H1 (cell line): ENCODE results near the gene GRM4. TPM values are rescaled to one million over a fixed set of nuclear protein-coding genes. Genes with fewer than 3 reads are reported as not detected.

Experiments used
- CTCF ChIA-PET: fragments of 300-600 bp; sonication (Branson Sonifier 250); formaldehyde crosslinking; loops from one replicate; lab custom pipeline; 2021; ENCODE audit not compliant: partially characterized antibody; lab: Charles Lee
- POLR2A ChIA-PET: fragments of 300-600 bp; sonication (Branson Sonifier 250); formaldehyde crosslinking; loops from one replicate; lab custom pipeline; 2021; ENCODE audit warnings: inconsistent platforms; ENCODE audit not compliant: partially characterized antibody; lab: Charles Lee
- DNase-seq, 2 experiments: peaks; one replicate each; pipeline versions ENCODE4 v3.0.0 to v3.0.0-alpha.2; 2010 to 2022; ENCODE audit warnings: low spot score in 2 of 2, low read depth in 1 of 2, mixed read lengths in 1 of 2
- FAIRE-seq: peaks from 2 replicates; lab custom pipeline; 2011; peaks lifted over from hg19 to GRCh38; lab: Jason Lieb, UNC
- H2AFZ ChIP-seq: 2 replicates; pipeline ENCODE4 v1.8.1; 2012; ENCODE audit warnings: low read length, inconsistent platforms
- H2AK5ac ChIP-seq: 2 replicates; pipeline ENCODE4 v1.6.1; 2013; ENCODE audit warnings: low read depth, low read length
- H2BK120ac ChIP-seq: replicated peaks from 2 replicates; pipeline ENCODE3; 2013; ENCODE audit warnings: low read depth, low read length, inconsistent platforms
- H2BK12ac ChIP-seq: 2 replicates; pipeline ENCODE4 v1.6.1; 2013; ENCODE audit warnings: low read depth, low read length
- H2BK15ac ChIP-seq: 2 replicates; pipeline ENCODE4 v1.6.1; 2013; ENCODE audit warnings: low read length
- H2BK20ac ChIP-seq: 2 replicates; pipeline ENCODE4 v1.6.1; 2013; ENCODE audit warnings: low read length
- H2BK5ac ChIP-seq: 2 replicates; pipeline ENCODE4 v1.6.1; 2013; ENCODE audit warnings: low read depth, low read length
- H3K14ac ChIP-seq: 2 replicates; pipeline ENCODE4 v1.6.1; 2013; ENCODE audit warnings: inconsistent platforms; ENCODE audit not compliant: insufficient read length
- H3K18ac ChIP-seq: 2 replicates; pipeline ENCODE4 v1.6.1; 2013; ENCODE audit warnings: low read length; ENCODE audit errors: extremely low read depth
- H3K23ac ChIP-seq: 2 replicates; pipeline ENCODE4 v1.6.1; 2013; ENCODE audit warnings: inconsistent platforms; ENCODE audit not compliant: insufficient read length
- H3K23me2 ChIP-seq: 2 replicates; pipeline ENCODE4 v1.6.1; 2013; ENCODE audit warnings: low read depth, low read length
- H3K27ac ChIP-seq: 2 replicates; pipeline ENCODE4 v1.6.1; 2011; ENCODE audit warnings: low read depth, low read length, inconsistent platforms
- H3K27me3 ChIP-seq, 4 experiments: replicated peaks in 1 of 4; 1 replicate in 1 of 4; 2 replicates in 3 of 4; pipeline versions ENCODE4 v1.6.1 to v1.8.1; 2011 to 2013; ENCODE audit warnings: low read length in 3 of 4, mild to moderate bottlenecking in 3 of 4, inconsistent platforms in 2 of 4, mixed read lengths in 2 of 4, moderate library complexity in 1 of 4; ENCODE audit not compliant: control insufficient read depth in 3 of 4, insufficient read depth in 3 of 4; ENCODE audit errors: extremely low read depth in 1 of 4
- H3K36me3 ChIP-seq, 4 experiments: 2 replicates each; pipeline versions ENCODE4 v1.6.1 to v1.8.1; 2011 to 2013; ENCODE audit warnings: mild to moderate bottlenecking in 4 of 4, low read length in 3 of 4, moderate library complexity in 2 of 4, control low read depth in 1 of 4, inconsistent platforms in 1 of 4; ENCODE audit not compliant: insufficient read depth in 4 of 4, control insufficient read depth in 2 of 4
- H3K4ac ChIP-seq: replicated peaks from 2 replicates; pipeline ENCODE3; 2013; ENCODE audit warnings: low read length, low read depth, mixed read lengths, inconsistent platforms; ENCODE audit not compliant: insufficient read length
- H3K4me1 ChIP-seq, 4 experiments: replicated peaks in 1 of 4; 1 replicate in 1 of 4; 2 replicates in 3 of 4; pipeline versions ENCODE4 v1.6.1 to v1.8.1; 2011 to 2013; ENCODE audit warnings: low read length in 3 of 4, inconsistent platforms in 2 of 4, mixed read lengths in 1 of 4; ENCODE audit not compliant: insufficient read depth in 4 of 4, control insufficient read depth in 3 of 4
- H3K4me2 ChIP-seq, 2 experiments: 2 replicates each; pipeline versions ENCODE4 v1.6.1 to v1.8.1; 2011 to 2013; ENCODE audit warnings: low read depth in 2 of 2, low read length in 2 of 2, control low read depth in 1 of 2, inconsistent platforms in 1 of 2, mild to moderate bottlenecking in 1 of 2; ENCODE audit not compliant: insufficient read depth in 1 of 2
- H3K4me3 ChIP-seq, 4 experiments: fragments of 200-600, 300-600 bp in 1 of 4; sonication (generic), shearing (Covaris generic), sonication (Bioruptor Twin) in 1 of 4; 2 replicates each; pipeline versions ENCODE4 v1.5.1 to v1.8.1; 2011 to 2016; ENCODE audit warnings: low read length in 4 of 4, low read depth in 3 of 4, control low read depth in 2 of 4, inconsistent platforms in 2 of 4, mild to moderate bottlenecking in 2 of 4, mixed read lengths in 1 of 4, moderate library complexity in 1 of 4; ENCODE audit not compliant: insufficient read depth in 2 of 4; ENCODE audit errors: extremely low read depth in 1 of 4
- H3K56ac ChIP-seq: replicated peaks from 2 replicates; pipeline ENCODE3; 2013; ENCODE audit warnings: low read depth, mild to moderate bottlenecking, mixed read lengths, low read length, inconsistent platforms; ENCODE audit not compliant: insufficient read length
- H3K79me1 ChIP-seq: 2 replicates; pipeline ENCODE4 v1.6.1; 2013; ENCODE audit warnings: low read depth, low read length, control low read depth
- H3K79me2 ChIP-seq, 2 experiments: 2 replicates each; pipeline versions ENCODE4 v1.6.1 to v1.8.1; 2012 to 2013; ENCODE audit warnings: low read length in 2 of 2, mild to moderate bottlenecking in 2 of 2, inconsistent platforms in 1 of 2; ENCODE audit not compliant: insufficient read depth in 2 of 2, control insufficient read depth in 1 of 2
- H3K9ac ChIP-seq, 4 experiments: replicated peaks in 1 of 4; 1 replicate in 1 of 4; 2 replicates in 3 of 4; pipeline versions ENCODE4 v1.6.1 to v1.8.1; 2011 to 2013; ENCODE audit warnings: low read depth in 3 of 4, low read length in 3 of 4, control low read depth in 2 of 4, mild to moderate bottlenecking in 2 of 4, moderate library complexity in 2 of 4, inconsistent platforms in 1 of 4; ENCODE audit errors: extremely low read depth in 1 of 4
- H3K9me3 ChIP-seq, 2 experiments: 2 replicates each; pipeline versions ENCODE4 v1.6.1 to v1.8.1; 2012 to 2013; ENCODE audit warnings: mild to moderate bottlenecking in 2 of 2, moderate library complexity in 2 of 2, control low read depth in 1 of 2, inconsistent platforms in 1 of 2, low read depth in 1 of 2, low read length in 1 of 2, mixed read lengths in 1 of 2; ENCODE audit not compliant: insufficient read depth in 2 of 2
- H4K20me1 ChIP-seq, 2 experiments: replicated peaks in 1 of 2; 2 replicates each; pipeline versions ENCODE3 to v1.8.1; 2011 to 2013; ENCODE audit warnings: inconsistent platforms in 2 of 2, low read length in 2 of 2, mild to moderate bottlenecking in 1 of 2; ENCODE audit not compliant: insufficient read depth in 2 of 2, control insufficient read depth in 1 of 2
- H4K5ac ChIP-seq: 2 replicates; pipeline ENCODE4 v1.6.1; 2013; ENCODE audit warnings: low read length, low read depth, mixed read lengths, inconsistent platforms; ENCODE audit not compliant: insufficient read length
- H4K8ac ChIP-seq: 2 replicates; pipeline ENCODE4 v1.8.0; 2013; ENCODE audit warnings: mild to moderate bottlenecking, moderate library complexity, low read length, inconsistent platforms; ENCODE audit not compliant: insufficient read depth; ENCODE audit errors: extremely low read depth
- H4K91ac ChIP-seq: replicated peaks from 2 replicates; pipeline ENCODE3; 2013; ENCODE audit warnings: low read length, mixed read lengths, inconsistent platforms; ENCODE audit not compliant: insufficient read length
- ASH2L ChIP-seq: fragments of 200-600, 300-600 bp; sonication (generic); IDR thresholded peaks from one replicate; pipeline ENCODE4 v1.7.1; 2017; ENCODE audit warnings: low read length
- BCL11A ChIP-seq, 2 experiments: IDR thresholded peaks; one replicate each; pipeline ENCODE4 v1.6.1; 2011; ENCODE audit warnings: low read depth in 2 of 2, low read length in 2 of 2, mild to moderate bottlenecking in 2 of 2
- CHD1 ChIP-seq: IDR thresholded peaks from 2 replicates; pipeline ENCODE4 v1.6.1; 2012; ENCODE audit warnings: low read depth, low read length, improper control_type of control experiment
- JUN ChIP-seq: IDR thresholded peaks from 2 replicates; pipeline ENCODE4 v1.6.1; 2011; ENCODE audit warnings: low read depth, mild to moderate bottlenecking, improper control_type of control experiment, low read length
- POLR2AphosphoS5 ChIP-seq: IDR thresholded peaks from 2 replicates; pipeline ENCODE4 v1.6.1; 2011; ENCODE audit warnings: low read depth, low read length
- RAD21 ChIP-seq, 2 experiments: IDR thresholded peaks in 1 of 2; conservative IDR thresholded peaks in 1 of 2; 2 replicates each; pipeline ENCODE4 v1.6.1; 2011; ENCODE audit warnings: low read depth in 2 of 2, low read length in 2 of 2, improper control_type of control experiment in 1 of 2, inconsistent platforms in 1 of 2, mild to moderate bottlenecking in 1 of 2, moderate library complexity in 1 of 2
- SRF ChIP-seq: IDR thresholded peaks from 2 replicates; pipeline ENCODE4 v1.6.1; 2011; ENCODE audit warnings: mild to moderate bottlenecking, low read depth, low read length, moderate library complexity
- TAF7 ChIP-seq: optimal IDR thresholded peaks from 2 replicates; pipeline ENCODE3; 2011; ENCODE audit warnings: low read depth, mild to moderate bottlenecking, inconsistent platforms, low read length, moderate library complexity, borderline replicate concordance
- TBP ChIP-seq: IDR thresholded peaks from 2 replicates; pipeline ENCODE4 v1.6.1; 2011; ENCODE audit warnings: low read depth, low read length, improper control_type of control experiment
- ZNF274 ChIP-seq: IDR thresholded peaks from 2 replicates; pipeline ENCODE4 v1.7.0; 2012; ENCODE audit warnings: low read length, borderline replicate concordance; ENCODE audit errors: extremely low read depth
- WGBS, 2 experiments: shearing (Covaris generic) in 1 of 2; methylation state at CpG; one replicate each; pipeline versions ENCODE4 v1.1.6 to v1.1.7; 2013 to 2015; ENCODE audit warnings: low lambda C conversion rate in 2 of 2, mixed read lengths in 2 of 2, inconsistent platforms in 1 of 2, low coverage in 1 of 2, missing lambda C conversion rate in 1 of 2; ENCODE audit not compliant: insufficient replicate concordance in 2 of 2, insufficient coverage in 1 of 2, insufficient read length in 1 of 2; ENCODE audit errors: extremely low coverage in 1 of 2, missing lambda C conversion rate in 1 of 2; 5-methylcytosine and 5-hydroxymethylcytosine counted together
- polyA plus RNA-seq, 7 experiments: library from polyadenylated mRNA; depleted of rRNA in 3 of 7; stranded (reverse) in 5 of 7; unstranded in 2 of 7; fragments of >200 nt in 5 of 7; fragments of 200-250 nt in 2 of 7; gene quantifications; 1 replicate in 5 of 7; 2 replicates in 1 of 7; 4 replicates in 1 of 7; pipeline versions ENCODE4 v1.2.1 to v1.2.3, GENCODE V29; 2011 to 2013; ENCODE audit warnings: missing spikeins in 2 of 7, mixed read lengths in 2 of 7
- total RNA-seq: library from RNA; stranded (reverse); fragmentation: NEBNext Ultra II Directional; extraction: Animal tissue kit (Norgen Biotek cat#: 25700); gene quantifications from 2 replicates; pipeline ENCODE4 v1.2.1, GENCODE V29; 2021

Gene GRM4
- total and polyA plus RNA-seq, 2 of the 8 experiments (the other 6 are each of a cell fraction or from before 2014, with no cell fraction given): 19.6 to 21.5 TPM

- H2BK5ac ChIP-seq: no peak overlapping the region
- no peak overlapping the region for H3K4me3 ChIP-seq
- H2BK15ac ChIP-seq: no peak overlapping the region
- POLR2A ChIA-PET: interaction anchor here (0.5 to 1.5 kb wide), 5 partner anchors 9 to 224 kb away, joined by 3 to 4 read pairs (median 3); no protein-coding TSS in a partner anchor
- H3K9ac ChIP-seq: no peak overlapping the region
- H3K27me3 ChIP-seq: peaks cover 0 to 2% (median 0%) of the 10 kb centered on the region in 4 experiments; a peak in 2 of 7 replicates
- H3K27ac ChIP-seq: no peak overlapping the region
- no peak overlapping the region for H4K91ac ChIP-seq
- no peak overlapping the region for H4K8ac ChIP-seq
- no peaks in the 10 kb centered on the region for H4K20me1 ChIP-seq
- H3K9me3 ChIP-seq: no peaks in the 10 kb centered on the region
- H2AK5ac ChIP-seq: no peak overlapping the region
- CTCF ChIA-PET: interaction anchor here (0.6 to 6.8 kb wide), 11 partner anchors 11 to 287 kb away, joined by 3 to 47 read pairs (median 4); no protein-coding TSS in a partner anchor
- no peak overlapping the region for H2BK20ac ChIP-seq
- H3K23ac ChIP-seq: no peak overlapping the region
- no peak for FAIRE-seq
- H3K4me1 ChIP-seq: peaks cover 0 to 11% (median 5%) of the 10 kb centered on the region in 4 experiments; a peak in 2 of 7 replicates
- H3K79me2 ChIP-seq: no peaks in the 10 kb centered on the region
- no peak overlapping the region for H2BK12ac ChIP-seq
- WGBS, 2 experiments: 81% methylated on average over 14 of the region's 16 CpGs; no CpG with 5 or more reads in 1 of the 2 experiments
- H3K23me2 ChIP-seq: no peaks in the 10 kb centered on the region
- no peaks in the 10 kb centered on the region for H3K79me1 ChIP-seq
- H3K18ac ChIP-seq: no peak overlapping the region
- H3K36me3 ChIP-seq: no peaks in the 10 kb centered on the region
- DNase-seq: no peak
- H2BK120ac ChIP-seq: no peak overlapping the region
- no peak overlapping the region for H3K56ac ChIP-seq
- H3K4me2 ChIP-seq: no peak overlapping the region
- H2AFZ ChIP-seq: no peak overlapping the region
- H3K4ac ChIP-seq: no peak overlapping the region
- no peak overlapping the region for H3K14ac ChIP-seq
- no peak overlapping the region for H4K5ac ChIP-seq
- TF ChIP-seq TBP: no peak
- TF ChIP-seq CHD1: no peak
- no peak for TF ChIP-seq ASH2L
- no peak for TF ChIP-seq TAF7
- TF ChIP-seq ZNF274: no peak
- TF ChIP-seq JUN: no peak
- TF ChIP-seq SRF: no peak
- TF ChIP-seq BCL11A (IDR thresholded peaks at IDR 0.05; ENCODE audit: low read depth in 2 of 2, low read length in 2 of 2): no peak
- no peak for TF ChIP-seq POLR2AphosphoS5
- TF ChIP-seq RAD21 (IDR thresholded peaks at IDR 0.05 in 1 of 2, conservative IDR thresholded peaks at IDR 0.05 in 1 of 2; ENCODE audit: low read depth in 2 of 2, low read length in 2 of 2): no peak
Observed at GRCh38 chr6:33988121-33989015, 157.5 kb downstream of the GRM4 start.
